Keratinocyte (primary cell): ENCODE results near the gene SEC22B. TPM values are rescaled to one million over a fixed set of nuclear protein-coding genes. Genes with fewer than 3 reads are reported as not detected.
A peak's percentile ranks its signal among the peaks of the same experiment; 100 is the strongest.
"Not testable (repeated sequence)": the region's sequence is repeated elsewhere in the genome, so short reads cannot be mapped to it uniquely, and the experiment has no call there.

Experiments used
- DNase-seq: peaks from one replicate; pipeline ENCODE4 v3.0.0-alpha.2; 2011; ENCODE audit warnings: low read depth, missing footprints, low spot score
- FAIRE-seq: peaks from 2 replicates; lab custom pipeline; 2011; peaks lifted over from hg19 to GRCh38; lab: Jason Lieb, UNC
- H2AFZ ChIP-seq: 2 replicates; pipeline ENCODE4 v1.6.0; 2012; ENCODE audit warnings: low read length, control low read depth, inconsistent platforms; ENCODE audit not compliant: control insufficient read depth
- H3K27ac ChIP-seq: 2 replicates; pipeline ENCODE4 v1.5.1; 2011; ENCODE audit warnings: low read length; ENCODE audit not compliant: control insufficient read depth, insufficient read depth
- H3K27me3 ChIP-seq: 3 replicates; pipeline ENCODE4 v1.6.0; 2011; ENCODE audit warnings: low read length; ENCODE audit not compliant: control insufficient read depth, insufficient read depth; ENCODE audit errors: extremely low read depth
- H3K36me3 ChIP-seq, 2 experiments: 2 replicates in 1 of 2; 3 replicates in 1 of 2; pipeline ENCODE4 v1.5.1; 2011; ENCODE audit warnings: low read length in 2 of 2, mild to moderate bottlenecking in 1 of 2; ENCODE audit not compliant: control insufficient read depth in 2 of 2, insufficient read depth in 2 of 2; ENCODE audit errors: extremely low read depth in 1 of 2
- H3K4me1 ChIP-seq: 3 replicates; pipeline ENCODE4 v1.5.1; 2011; ENCODE audit warnings: low read length; ENCODE audit not compliant: control insufficient read depth, insufficient read depth; ENCODE audit errors: extremely low read depth
- H3K4me2 ChIP-seq: 3 replicates; pipeline ENCODE4 v1.6.0; 2011; ENCODE audit warnings: low read depth, low read length; ENCODE audit not compliant: control insufficient read depth, insufficient read depth; ENCODE audit errors: extremely low read depth
- H3K4me3 ChIP-seq, 3 experiments: fragments of 200-600 bp in 1 of 3; sonication (generic) in 1 of 3; 2 replicates in 2 of 3; 3 replicates in 1 of 3; pipeline ENCODE4 v1.5.1; 2011 to 2016; ENCODE audit warnings: low read length in 3 of 3, mild to moderate bottlenecking in 3 of 3, control low read depth in 2 of 3, inconsistent platforms in 1 of 3, low read depth in 1 of 3, mixed read lengths in 1 of 3, mixed run types in 1 of 3, moderate library complexity in 1 of 3; ENCODE audit not compliant: control insufficient read depth in 2 of 3, insufficient read depth in 2 of 3; ENCODE audit errors: extremely low read depth in 1 of 3
- H3K79me2 ChIP-seq: 2 replicates; pipeline ENCODE4 v1.6.0; 2012; ENCODE audit warnings: low read length; ENCODE audit not compliant: control insufficient read depth, insufficient read depth
- H3K9ac ChIP-seq: 3 replicates; pipeline ENCODE4 v1.6.0; 2011; ENCODE audit warnings: low read length; ENCODE audit not compliant: control insufficient read depth, insufficient read depth; ENCODE audit errors: extremely low read depth
- H3K9me1 ChIP-seq: 3 replicates; pipeline ENCODE4 v1.6.0; 2011; ENCODE audit warnings: low read length; ENCODE audit not compliant: control insufficient read depth, insufficient read depth; ENCODE audit errors: extremely low read depth
- H3K9me3 ChIP-seq: 2 replicates; pipeline ENCODE4 v1.5.1; 2012; ENCODE audit warnings: low read depth, low read length; ENCODE audit not compliant: control insufficient read depth
- H4K20me1 ChIP-seq: 3 replicates; pipeline ENCODE4 v1.6.0; 2011; ENCODE audit warnings: low read length; ENCODE audit not compliant: control insufficient read depth, insufficient read depth; ENCODE audit errors: extremely low read depth
- dilution Hi-C: fragments of 300-500 bp; cut with MboI; formaldehyde crosslinking; loops from one replicate; pipeline ENCODE4 v1.7.0; 2020; ENCODE audit warnings: low sequenced_read_pairs; ENCODE audit not compliant: extremely low pct_ligation_motif_present
- polyA plus RNA-seq, 5 experiments: library from polyadenylated mRNA; depleted of rRNA in 3 of 5; stranded (reverse) in 3 of 5; stranded (forward) in 1 of 5; unstranded in 1 of 5; fragments of >200 nt; gene quantifications; 1 replicate in 1 of 5; 2 replicates in 3 of 5; 3 replicates in 1 of 5; pipeline versions ENCODE4 v1.2.1 to v1.2.3, GENCODE V29; 2011 to 2012; ENCODE audit warnings: missing spikeins in 2 of 5, low read depth in 1 of 5, low replicate concordance in 1 of 5

SEC22B gene
- polyA plus RNA-seq, 1 donor (not counting 4 experiments of a cell fraction or from before 2014, with no cell fraction given): 19.5 TPM

- H2AFZ ChIP-seq, H3K36me3 ChIP-seq, H3K4me1 ChIP-seq, H3K79me2 ChIP-seq, dilution Hi-C loops, FAIRE-seq, H3K4me3 ChIP-seq, DNase-seq, H3K9me1 ChIP-seq, H3K27ac ChIP-seq, H4K20me1 ChIP-seq, H3K27me3 ChIP-seq, H3K9me3 ChIP-seq, H3K9ac ChIP-seq, H3K4me2 ChIP-seq: not testable (repeated sequence)
These were observed 26.8 kb downstream of the SEC22B start for GRCh38 chr1:120149420-120150059.

GRCh38 chr1:120145806-120146205 lies 30.5 kb downstream of the SEC22B start:
- H3K4me2 ChIP-seq, H3K79me2 ChIP-seq, DNase-seq, H3K4me1 ChIP-seq, H3K9me3 ChIP-seq, H3K4me3 ChIP-seq, dilution Hi-C loops, H3K9me1 ChIP-seq, H3K27me3 ChIP-seq, H3K36me3 ChIP-seq, FAIRE-seq, H2AFZ ChIP-seq, H3K9ac ChIP-seq, H3K27ac ChIP-seq, H4K20me1 ChIP-seq: not testable (repeated sequence)

GRCh38 chr1:120144626-120145025 lies 31.7 kb downstream of the SEC22B start:
- H3K27me3 ChIP-seq, H3K4me3 ChIP-seq, H4K20me1 ChIP-seq, H3K27ac ChIP-seq, H2AFZ ChIP-seq, H3K36me3 ChIP-seq, H3K79me2 ChIP-seq, H3K9me1 ChIP-seq, H3K4me2 ChIP-seq, H3K9ac ChIP-seq, DNase-seq, H3K9me3 ChIP-seq, H3K4me1 ChIP-seq, dilution Hi-C loops: not testable (repeated sequence)
- peak; percentile 93 for FAIRE-seq

DNA sequence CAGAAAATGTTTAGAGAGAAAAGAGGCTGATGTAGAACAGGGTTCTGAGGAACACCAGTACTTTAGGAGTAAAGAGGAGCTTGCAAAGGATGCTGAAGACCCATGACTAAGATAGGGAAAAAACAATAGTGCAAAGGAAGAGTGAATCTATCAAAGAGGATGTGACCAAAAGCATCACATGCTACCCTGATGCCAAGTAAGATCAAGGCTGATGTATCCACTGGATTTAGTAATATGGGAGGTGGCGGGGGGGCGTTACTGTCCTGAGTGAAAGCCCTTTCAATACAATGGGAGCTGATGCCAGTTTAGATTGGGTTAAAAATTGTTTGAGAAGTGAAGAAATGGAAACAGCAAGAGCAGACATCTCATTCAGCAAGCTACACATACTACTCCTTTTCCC lies 32.2 kb downstream of the SEC22B start:
- H3K36me3 ChIP-seq, FAIRE-seq, H4K20me1 ChIP-seq, H3K27ac ChIP-seq, DNase-seq, H3K4me2 ChIP-seq, H3K9me3 ChIP-seq, H3K4me3 ChIP-seq, H3K27me3 ChIP-seq, H2AFZ ChIP-seq, H3K79me2 ChIP-seq, H3K4me1 ChIP-seq, H3K9ac ChIP-seq, dilution Hi-C loops, H3K9me1 ChIP-seq: not testable (repeated sequence)

DNA sequence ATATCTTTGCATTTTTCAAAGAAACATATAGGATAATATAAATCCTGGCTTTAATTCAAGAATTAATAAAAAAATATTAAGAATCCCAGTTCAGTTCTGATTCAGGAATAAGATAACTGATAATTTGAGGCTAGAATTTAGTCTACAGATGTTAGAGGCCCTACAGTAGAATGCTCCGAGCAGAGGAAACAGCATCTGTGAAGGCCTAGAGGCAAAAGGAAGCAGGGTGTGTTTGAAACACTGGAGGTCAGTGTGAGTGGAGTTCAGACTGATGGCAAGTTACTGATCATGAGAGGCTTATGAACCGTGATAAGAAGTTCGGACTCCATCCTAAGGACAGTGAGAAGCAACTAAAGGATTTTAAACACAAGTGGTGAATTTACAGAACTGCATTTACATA lies 33.0 kb downstream of the SEC22B start:
- H3K79me2 ChIP-seq, H3K36me3 ChIP-seq, H4K20me1 ChIP-seq, H3K27me3 ChIP-seq, DNase-seq, dilution Hi-C loops, H3K9me3 ChIP-seq, H3K9me1 ChIP-seq, H3K27ac ChIP-seq, H3K4me3 ChIP-seq, H3K4me2 ChIP-seq, H3K4me1 ChIP-seq, H2AFZ ChIP-seq, FAIRE-seq, H3K9ac ChIP-seq: not testable (repeated sequence)
